ENCODE data around the gene CAST.
A peak's percentile ranks its signal among the peaks of the same experiment; 100 is the strongest.

CAST gene

DNA sequence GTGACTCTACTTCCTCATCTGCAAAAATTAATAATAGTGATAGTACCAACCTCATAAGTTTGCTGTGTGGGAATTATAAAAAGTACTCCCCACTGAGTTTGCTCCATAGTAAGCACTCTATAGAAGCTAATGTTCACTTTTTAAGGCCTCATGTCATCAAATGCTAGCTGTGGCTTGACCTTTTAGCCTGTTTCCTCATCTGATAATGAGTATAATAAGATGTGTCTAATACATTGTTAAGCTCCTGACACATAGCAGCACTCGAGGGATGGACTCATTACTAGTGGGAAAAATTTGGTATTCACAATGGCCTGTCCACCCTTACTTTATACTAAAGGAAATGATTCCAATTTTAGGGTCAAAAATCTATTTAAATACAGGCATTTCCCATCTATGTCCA is 26.1 kb upstream of the CAST start:
- no peak overlapping the region for H3K4me3 Mint-ChIP-seq
- DNase-seq (ENCODE audit: low spot score in 2 of 2) (no peak), ATAC-seq (no peak)
- no peaks in the 10 kb centered on the region for H3K9me3 Mint-ChIP-seq
- H3K27ac Mint-ChIP-seq = no peak overlapping the region
- no peaks in the 10 kb centered on the region for H3K4me1 Mint-ChIP-seq
- H3K36me3 Mint-ChIP-seq = no peaks in the 10 kb centered on the region

DNA sequence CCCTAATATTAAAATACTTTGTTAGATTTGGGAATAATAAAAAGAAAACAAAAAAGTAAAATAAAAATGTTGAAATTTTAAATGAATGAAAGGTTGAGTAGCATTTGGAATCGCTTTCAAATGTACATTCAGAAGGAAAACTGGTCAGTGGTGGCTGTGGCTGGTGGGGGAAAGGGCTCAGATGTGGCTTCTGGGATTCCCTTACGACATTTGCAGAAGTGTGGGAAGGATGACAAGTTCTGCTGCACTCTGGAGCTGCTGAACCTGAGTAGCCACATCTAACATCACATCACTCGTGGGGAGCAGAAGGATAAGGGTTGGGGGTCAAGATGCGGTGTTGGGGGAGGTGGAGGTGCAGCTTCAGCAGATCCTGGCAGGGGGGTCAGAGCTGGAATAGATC is 25.6 kb upstream of the CAST start:
- H3K27ac Mint-ChIP-seq = no peak overlapping the region
- H3K4me1 Mint-ChIP-seq = no peaks in the 10 kb centered on the region
- no peaks in the 10 kb centered on the region for H3K9me3 Mint-ChIP-seq
- no peak overlapping the region for H3K4me3 Mint-ChIP-seq
- H3K36me3 Mint-ChIP-seq = no peaks in the 10 kb centered on the region
- DNase-seq (ENCODE audit: low spot score in 2 of 2) (no peak), ATAC-seq (no peak)

DNA sequence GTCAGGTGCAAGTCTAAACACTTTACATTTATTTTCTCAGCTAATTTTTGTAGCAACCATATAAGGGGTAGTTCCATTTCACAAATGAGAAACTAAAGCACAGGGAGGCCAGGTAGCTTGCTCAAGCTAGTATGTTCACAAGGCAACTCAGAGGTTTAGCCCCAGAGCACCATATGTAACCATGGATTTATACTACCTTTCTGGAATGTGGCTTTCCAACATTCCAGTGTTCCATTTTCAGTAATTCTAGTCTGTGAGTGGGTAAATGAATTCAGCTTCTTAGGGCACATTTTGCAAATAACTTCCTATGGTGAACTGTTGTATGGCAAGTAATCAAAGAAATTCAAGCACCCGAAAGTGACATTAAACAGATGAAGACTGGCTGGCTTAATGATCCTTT is 25.0 kb upstream of the CAST start:
- no peaks in the 10 kb centered on the region for H3K9me3 Mint-ChIP-seq
- H3K36me3 Mint-ChIP-seq = no peaks in the 10 kb centered on the region
- H3K27ac Mint-ChIP-seq = no peak overlapping the region
- no peak for ATAC-seq
- no peak for DNase-seq (ENCODE audit: low spot score in 2 of 2)
- H3K4me3 Mint-ChIP-seq = no peak overlapping the region
- no peaks in the 10 kb centered on the region for H3K4me1 Mint-ChIP-seq

DNA sequence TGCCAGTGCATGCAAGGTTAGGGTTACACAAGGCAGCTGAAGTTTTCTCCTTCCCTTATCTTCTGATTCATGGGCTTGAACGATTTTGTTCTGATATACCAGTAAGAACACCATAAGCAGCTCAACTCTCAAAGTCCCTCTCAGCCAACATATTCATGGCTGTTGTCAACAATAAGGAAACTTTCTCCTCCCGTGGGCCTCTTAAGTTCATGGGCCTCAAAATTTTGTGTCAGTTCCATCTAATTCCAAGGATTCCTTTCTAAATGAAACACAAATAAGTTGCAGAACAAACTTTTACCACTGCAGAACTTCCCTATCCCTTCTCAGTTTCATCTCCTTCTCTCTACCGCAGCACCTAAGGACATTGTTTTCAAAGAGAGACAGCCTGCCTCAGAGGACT is 23.6 kb upstream of the CAST start:
- no peak for DNase-seq (ENCODE audit: low spot score in 2 of 2)
- no peak for ATAC-seq
- no peaks in the 10 kb centered on the region for H3K36me3 Mint-ChIP-seq

DNA sequence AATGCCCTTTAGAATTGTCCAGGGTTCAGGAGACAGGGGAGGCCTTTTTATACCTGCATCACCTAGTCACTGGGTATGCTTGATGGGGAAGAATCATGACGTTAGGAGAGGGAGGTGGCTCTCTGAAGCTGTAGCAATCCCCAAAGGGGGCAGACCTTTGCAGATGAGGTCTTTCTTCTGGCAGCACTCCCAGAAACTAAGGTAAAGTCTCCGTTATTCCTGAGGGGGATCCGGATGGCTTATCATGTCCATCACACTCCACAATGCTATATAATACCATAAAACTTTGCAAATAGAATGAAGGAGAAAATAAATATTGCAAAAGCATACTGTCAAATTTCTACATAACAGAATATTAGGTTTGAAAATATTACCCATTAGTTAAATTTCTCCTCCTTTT is 21.5 kb upstream of the CAST start:
- no peak overlapping the region for H3K27ac Mint-ChIP-seq
- no peak for ATAC-seq
- H3K4me1 Mint-ChIP-seq = no peaks in the 10 kb centered on the region

More for the DNA sequence above, 23.6 kb upstream of the CAST start:
- H3K4me3 Mint-ChIP-seq = no peak overlapping the region
- no peak overlapping the region for H3K27ac Mint-ChIP-seq
- no peaks in the 10 kb centered on the region for H3K4me1 Mint-ChIP-seq
- no peaks in the 10 kb centered on the region for H3K9me3 Mint-ChIP-seq

DNA sequence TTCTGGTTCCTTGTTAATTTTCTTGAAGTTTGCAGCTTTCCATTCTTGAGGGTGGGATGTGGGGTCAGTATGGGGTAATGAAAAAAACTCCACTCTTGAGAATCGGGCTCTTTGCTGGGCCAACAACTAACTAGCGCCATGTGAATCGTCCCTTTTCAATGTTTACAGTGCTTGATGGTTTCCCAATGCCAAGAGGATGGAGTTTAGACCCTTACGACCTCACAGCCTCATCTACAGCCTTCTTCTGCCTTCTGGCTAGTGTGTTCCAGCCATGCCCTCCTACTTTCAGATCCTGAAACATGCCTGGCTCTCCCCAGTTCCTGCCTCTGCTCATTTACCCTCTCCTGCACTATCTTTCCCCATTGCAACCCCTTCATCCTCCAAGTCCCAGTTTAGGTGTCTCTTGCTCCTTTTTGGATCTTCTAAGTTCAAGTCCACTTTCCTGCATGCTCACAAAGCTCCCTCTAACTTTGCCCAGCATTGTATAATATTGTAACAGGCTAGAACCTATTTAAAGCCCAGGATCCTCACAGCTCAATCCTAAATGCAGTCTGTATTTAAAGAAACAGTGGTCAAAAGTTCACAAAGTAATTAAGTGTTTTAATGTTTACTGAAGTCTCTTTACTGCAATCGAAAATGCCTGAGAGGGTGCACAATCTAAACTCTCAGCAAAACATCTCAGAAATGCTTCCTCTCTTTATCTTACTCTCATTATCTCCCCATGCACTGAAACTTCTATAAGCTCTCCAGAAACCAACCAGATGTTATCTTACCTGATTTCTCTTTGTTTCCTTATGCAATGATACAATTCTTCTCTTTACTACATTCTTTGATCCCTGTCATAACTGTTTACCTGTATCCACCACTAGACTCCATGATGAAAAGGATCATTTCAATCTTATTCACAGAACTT is 20.6 kb upstream of the CAST start:
- Mint-ChIP-seq H3K27ac (no peak overlapping the region), H3K4me3 (no peak overlapping the region), H3K9me3 (no peaks in the 10 kb centered on the region), H3K4me1 (no peaks in the 10 kb centered on the region), H3K36me3 (no peaks in the 10 kb centered on the region)
- no peak for ATAC-seq
- no peak for DNase-seq (ENCODE audit: low spot score in 2 of 2)

More for the DNA sequence above, 21.5 kb upstream of the CAST start:
- Mint-ChIP-seq H3K4me3 (no peak overlapping the region), H3K9me3 (no peaks in the 10 kb centered on the region), H3K36me3 (no peaks in the 10 kb centered on the region)
- DNase-seq (ENCODE audit: low spot score in 2 of 2) = no peak

DNA sequence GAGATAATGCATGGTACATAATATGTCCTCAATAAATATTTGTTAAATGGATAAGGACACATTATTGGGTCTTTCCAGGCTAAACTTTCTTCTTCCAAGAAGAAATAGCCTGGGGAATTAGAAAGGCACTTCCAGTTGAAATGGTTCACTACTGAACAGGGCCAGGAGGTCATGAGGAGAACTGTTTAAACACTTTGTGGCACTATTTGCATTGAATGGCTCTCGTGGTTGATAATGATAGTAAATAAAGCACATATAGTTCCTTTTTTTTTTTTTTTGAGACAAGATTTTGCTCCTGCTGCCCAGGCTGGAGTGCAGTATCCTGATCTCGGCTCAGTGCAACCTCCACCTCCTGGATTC is 19.9 kb upstream of the CAST start:
- Mint-ChIP-seq H3K27ac (no peak overlapping the region), H3K4me3 (no peak overlapping the region), H3K9me3 (no peaks in the 10 kb centered on the region), H3K4me1 (no peaks in the 10 kb centered on the region), H3K36me3 (no peaks in the 10 kb centered on the region)
- no peak for ATAC-seq
- DNase-seq (ENCODE audit: low spot score in 2 of 2) = no peak

DNA sequence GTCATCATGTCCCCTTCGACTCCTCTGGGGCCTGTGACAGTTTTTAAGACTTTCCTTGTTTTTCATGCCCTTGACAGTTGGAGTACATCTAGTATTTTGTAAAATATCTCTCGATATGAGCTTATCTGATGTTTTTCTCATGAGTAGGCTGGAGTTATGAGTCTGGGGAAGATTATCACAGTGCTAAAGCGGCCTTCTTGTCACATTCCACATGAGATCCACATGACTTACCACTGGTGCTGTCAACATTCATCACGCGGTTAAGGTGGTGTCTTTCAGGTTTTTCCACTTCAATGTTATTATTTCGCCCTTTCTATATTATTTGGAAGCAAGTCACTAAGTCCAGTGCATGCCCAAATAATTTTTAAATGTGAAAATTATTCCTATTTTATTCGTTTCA is 17.1 kb upstream of the CAST start:
- Mint-ChIP-seq H3K4me1 (peaks cover 6% of the 10 kb centered on the region), H3K36me3 (no peaks in the 10 kb centered on the region), H3K27ac (no peak overlapping the region), H3K4me3 (no peak overlapping the region), H3K9me3 (no peaks in the 10 kb centered on the region)
- DNase-seq (ENCODE audit: low spot score in 2 of 2) (no peak), ATAC-seq (no peak)

DNA sequence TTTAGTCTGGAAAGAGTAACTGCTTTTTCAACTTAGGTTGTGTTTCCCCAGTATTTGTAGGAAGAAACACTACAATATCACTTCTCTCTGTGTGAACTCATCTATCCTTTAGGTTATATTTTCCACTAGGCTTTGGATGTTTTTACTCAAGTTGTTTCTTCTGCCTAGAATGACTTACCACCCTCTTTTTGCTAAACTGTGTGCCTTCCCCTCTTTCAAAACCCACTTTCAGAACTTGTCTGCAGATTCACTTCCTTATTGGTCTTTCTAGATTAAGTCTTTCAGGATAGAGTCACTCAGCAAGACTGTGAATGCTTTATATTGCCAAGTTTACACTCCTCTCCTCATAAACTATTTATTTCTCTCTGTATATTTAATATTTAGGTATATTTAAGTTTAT is 14.2 kb upstream of the CAST start:
- ATAC-seq (peak; percentile 66), DNase-seq (ENCODE audit: low spot score in 2 of 2) (no peak)
- Mint-ChIP-seq H3K9me3 (no peaks in the 10 kb centered on the region), H3K4me3 (no peak overlapping the region), H3K27ac (no peak overlapping the region), H3K4me1 (peaks cover 6% of the 10 kb centered on the region), H3K36me3 (no peaks in the 10 kb centered on the region)

DNA sequence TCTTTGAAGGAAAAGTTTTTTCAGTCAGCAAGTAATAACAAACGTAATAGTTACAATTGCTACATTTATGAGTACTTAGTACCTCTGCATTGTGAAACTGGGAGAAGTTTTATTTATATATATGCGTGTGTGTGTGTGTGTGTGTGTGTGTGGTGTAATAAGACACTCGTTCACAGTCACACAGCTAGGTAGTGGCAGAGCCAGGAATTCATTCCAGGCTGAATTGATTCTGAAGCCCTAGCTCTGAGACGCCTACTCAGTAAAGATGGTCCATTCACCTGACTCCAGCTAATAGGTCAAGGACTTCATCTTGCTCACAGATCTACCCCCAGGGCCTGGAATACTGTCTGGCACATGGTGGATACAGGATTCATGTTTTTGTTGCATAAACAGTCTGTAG is 13.6 kb upstream of the CAST start:
- no peak for DNase-seq (ENCODE audit: low spot score in 2 of 2)
- peaks cover 6% of the 10 kb centered on the region for H3K4me1 Mint-ChIP-seq
- H3K27ac Mint-ChIP-seq = no peak overlapping the region
- no peaks in the 10 kb centered on the region for H3K9me3 Mint-ChIP-seq
- no peaks in the 10 kb centered on the region for H3K36me3 Mint-ChIP-seq
- no peak for ATAC-seq
- no peak overlapping the region for H3K4me3 Mint-ChIP-seq

DNA sequence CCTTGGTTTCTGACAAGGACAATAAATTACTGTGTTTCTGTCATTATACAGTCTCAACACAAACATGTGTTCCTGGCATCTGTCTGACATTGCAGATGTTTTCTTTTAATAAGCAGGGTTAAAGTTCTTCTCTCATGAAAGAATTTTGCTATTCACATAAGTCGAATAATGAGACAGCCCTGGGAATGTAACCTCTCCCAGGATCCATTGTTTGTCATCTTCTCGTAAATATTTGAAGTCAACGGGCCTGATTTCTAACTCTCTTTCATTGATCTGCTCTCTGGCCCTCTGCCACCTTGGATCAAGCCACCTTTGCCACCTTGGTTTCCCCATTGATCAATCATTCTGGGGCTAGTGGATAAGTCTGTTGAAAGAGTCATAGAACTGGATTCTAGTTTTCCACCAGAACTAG is 12.9 kb upstream of the CAST start:
- H3K4me1 Mint-ChIP-seq = peaks cover 11% of the 10 kb centered on the region
- no peaks in the 10 kb centered on the region for H3K9me3 Mint-ChIP-seq
- no peak overlapping the region for H3K4me3 Mint-ChIP-seq
- ATAC-seq (no peak), DNase-seq (ENCODE audit: low spot score in 2 of 2) (no peak)
- H3K36me3 Mint-ChIP-seq = no peaks in the 10 kb centered on the region
- H3K27ac Mint-ChIP-seq = no peak overlapping the region

DNA sequence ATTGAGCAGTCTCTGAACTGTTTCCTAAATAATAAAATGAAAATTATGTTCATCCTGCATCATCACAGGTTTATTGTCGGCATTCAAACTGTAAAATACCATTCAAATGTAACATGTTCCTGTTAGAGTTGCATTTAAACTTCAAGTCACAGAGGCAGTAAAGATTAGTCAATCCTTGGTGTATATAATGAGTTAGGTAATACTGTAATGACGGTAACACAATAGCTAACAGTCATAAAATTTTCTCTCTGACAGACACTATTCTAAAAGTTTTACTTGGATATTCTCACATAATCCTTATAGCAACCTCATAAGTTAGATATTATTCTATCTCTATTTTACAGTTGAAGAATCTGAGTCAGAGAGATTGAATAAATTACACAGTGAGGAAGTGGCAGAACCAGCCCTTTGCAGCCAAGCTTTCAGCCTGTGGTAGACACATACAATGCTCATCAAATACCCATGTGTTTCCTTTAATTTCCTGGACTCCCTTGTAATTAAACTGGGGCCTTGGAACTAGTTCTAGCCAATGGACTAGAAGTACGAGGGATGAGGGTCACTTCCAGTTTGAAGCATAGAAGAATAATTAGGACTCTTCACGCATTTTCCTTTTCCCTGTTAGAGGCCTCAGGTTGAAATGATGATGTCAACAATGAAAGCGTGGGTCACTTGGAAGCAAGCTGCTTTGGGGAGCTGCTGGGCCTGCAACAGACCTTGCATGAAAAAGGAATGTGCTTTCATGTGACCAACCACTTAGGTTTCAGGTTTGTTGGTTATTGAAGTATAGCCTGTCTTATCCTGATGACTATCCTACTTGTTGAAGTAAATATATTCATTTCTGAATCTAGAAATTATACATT is 12.3 kb upstream of the CAST start:
- no peak overlapping the region for H3K27ac Mint-ChIP-seq
- no peak for DNase-seq (ENCODE audit: low spot score in 2 of 2)
- peaks cover 16% of the 10 kb centered on the region for H3K4me1 Mint-ChIP-seq
- no peaks in the 10 kb centered on the region for H3K36me3 Mint-ChIP-seq
- no peak overlapping the region for H3K4me3 Mint-ChIP-seq
- peak; percentile 86 for ATAC-seq
- H3K9me3 Mint-ChIP-seq = no peaks in the 10 kb centered on the region

DNA sequence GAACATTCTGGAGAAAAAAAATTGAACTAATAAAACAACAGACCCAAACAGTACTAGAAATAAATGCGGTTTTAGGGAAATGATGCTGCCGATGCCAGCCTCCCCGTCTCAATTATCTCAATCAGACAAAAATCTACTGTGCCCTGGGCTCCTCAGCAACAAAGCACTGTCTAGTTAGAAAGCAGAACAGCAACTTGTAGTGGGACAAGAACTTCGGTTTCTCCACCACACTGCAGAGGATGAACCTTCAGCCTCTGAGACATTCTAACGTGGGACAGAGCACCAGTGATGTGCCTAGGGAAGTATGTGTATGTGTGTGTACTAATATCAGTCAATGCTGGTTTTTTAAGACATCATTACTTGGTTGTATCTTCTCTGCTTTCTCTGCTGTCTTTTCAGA is 11.1 kb upstream of the CAST start:
- no peak for DNase-seq (ENCODE audit: low spot score in 2 of 2)

DNA sequence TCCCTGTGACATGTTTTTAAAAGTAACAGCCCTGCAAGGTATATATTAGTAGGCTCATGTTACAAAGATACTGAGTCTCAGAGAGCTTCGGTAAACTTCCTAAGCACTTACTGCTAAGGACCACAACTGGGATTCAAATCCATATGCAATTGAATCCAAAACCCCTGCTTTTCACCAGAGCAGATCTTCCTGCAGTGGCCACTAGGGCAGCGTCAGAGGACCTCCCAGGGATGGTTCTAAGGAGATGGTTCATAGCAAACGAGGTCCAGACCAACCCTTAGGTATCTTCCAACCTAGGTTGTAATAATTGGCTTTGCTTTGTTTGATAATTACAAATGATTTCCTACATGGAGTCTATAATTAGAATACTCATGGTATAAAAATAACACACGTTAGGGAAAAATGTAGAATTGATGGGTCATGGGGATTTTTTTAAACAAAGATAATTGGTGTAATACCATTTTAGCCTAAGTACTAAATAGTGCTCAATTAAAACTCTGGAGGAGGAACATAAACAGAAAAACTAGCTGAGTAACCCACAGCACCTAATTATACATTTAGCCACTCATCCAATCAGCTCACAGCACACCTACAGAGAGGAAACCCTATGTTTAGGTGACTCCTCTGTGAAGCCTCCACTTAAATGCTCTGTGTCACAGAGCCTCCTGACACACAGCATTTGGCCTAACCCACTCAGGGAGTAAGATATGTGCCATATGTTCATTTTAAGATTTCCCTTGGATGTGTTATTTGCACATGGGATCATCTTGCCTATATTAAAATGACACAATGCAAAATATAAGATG is 10.0 kb upstream of the CAST start:
- Mint-ChIP-seq H3K36me3 (peaks cover 7% of the 10 kb centered on the region), H3K4me3 (no peak overlapping the region), H3K4me1 (peaks cover 36% of the 10 kb centered on the region), H3K27ac (no peak overlapping the region), H3K9me3 (no peaks in the 10 kb centered on the region)
- DNase-seq (ENCODE audit: low spot score in 2 of 2) (no peak), ATAC-seq (peak; percentile 33)

More for the DNA sequence above, 11.1 kb upstream of the CAST start:
- Mint-ChIP-seq H3K36me3 (no peaks in the 10 kb centered on the region), H3K4me3 (no peak overlapping the region), H3K27ac (no peak overlapping the region), H3K4me1 (peaks cover 27% of the 10 kb centered on the region), H3K9me3 (no peaks in the 10 kb centered on the region)
- no peak for ATAC-seq

DNA sequence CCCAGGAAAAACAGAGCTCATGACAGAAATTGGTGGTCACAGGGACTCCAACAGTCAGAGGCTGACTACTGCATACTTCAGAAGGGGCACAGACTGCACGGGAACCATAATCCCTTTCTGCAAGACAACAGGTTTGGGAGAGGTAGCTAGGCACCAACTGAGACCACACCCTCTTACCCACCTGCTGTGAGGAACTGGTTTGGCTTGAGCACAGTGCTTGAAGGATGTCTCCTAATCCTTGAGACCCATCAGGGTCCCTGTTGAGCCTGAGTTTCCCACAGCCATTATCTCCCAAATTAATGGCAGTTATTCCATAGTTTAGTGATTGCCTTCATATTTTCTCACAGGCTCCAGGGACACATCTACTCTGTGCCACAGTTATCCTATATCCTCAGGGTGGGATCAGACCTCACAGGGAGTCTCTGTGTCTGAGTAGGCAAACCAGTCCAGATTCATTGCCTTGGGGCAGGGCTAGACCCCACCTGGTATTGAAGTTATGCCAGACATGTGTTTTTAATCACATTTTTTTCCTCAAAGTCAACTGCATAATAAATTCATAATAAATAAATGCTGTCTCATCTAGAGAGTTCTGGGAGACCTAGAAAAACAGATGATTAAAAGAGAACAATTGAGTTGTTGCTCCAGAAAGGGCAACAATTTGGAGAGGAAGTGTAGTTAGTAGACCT is 9.3 kb upstream of the CAST start:
- no peaks in the 10 kb centered on the region for H3K9me3 Mint-ChIP-seq
- DNase-seq (ENCODE audit: low spot score in 2 of 2) (no peak), ATAC-seq (no peak)
- H3K27ac Mint-ChIP-seq = no peak overlapping the region
- no peak overlapping the region for H3K4me3 Mint-ChIP-seq
- H3K4me1 Mint-ChIP-seq = peaks cover 38% of the 10 kb centered on the region
- H3K36me3 Mint-ChIP-seq = peaks cover 7% of the 10 kb centered on the region

All from stimulated activated effector memory CD8-positive, alpha-beta T cell treated with anti-CD3 and anti-CD28 coated beads, Interleukin-12 subunit alpha, Interleukin-12 subunit beta, amount 100 ng/mL, for 72 hours (primary cell).